H1 (cell line): ENCODE measurements around the gene HS2ST1.

Experiments
- CREB1 ChIP-seq: IDR thresholded peaks from 2 replicates; pipeline ENCODE4 v1.6.1; 2012; ENCODE audit warnings: inconsistent platforms
- EP300 ChIP-seq, 2 experiments: IDR thresholded peaks; 1 replicate in 1 of 2; 2 replicates in 1 of 2; pipeline ENCODE4 v1.6.1; 2011 to 2012; ENCODE audit warnings: low read depth in 2 of 2, low read length in 2 of 2, mild to moderate bottlenecking in 2 of 2, borderline replicate concordance in 1 of 2, inconsistent platforms in 1 of 2, moderate library complexity in 1 of 2
- GABPA ChIP-seq: IDR thresholded peaks from 2 replicates; pipeline ENCODE4 v1.6.1; 2011; ENCODE audit warnings: mild to moderate bottlenecking, low read length, moderate library complexity, borderline replicate concordance; ENCODE audit not compliant: insufficient read depth
- GTF2F1 ChIP-seq: IDR thresholded peaks from 2 replicates; pipeline ENCODE4 v1.6.1; 2012; ENCODE audit warnings: low read depth, low read length, improper control_type of control experiment, borderline replicate concordance
- POLR2AphosphoS5 ChIP-seq: IDR thresholded peaks from 2 replicates; pipeline ENCODE4 v1.6.1; 2011; ENCODE audit warnings: low read depth, low read length
- RAD21 ChIP-seq, 2 experiments: IDR thresholded peaks in 1 of 2; conservative IDR thresholded peaks in 1 of 2; 2 replicates each; pipeline ENCODE4 v1.6.1; 2011; ENCODE audit warnings: low read depth in 2 of 2, low read length in 2 of 2, improper control_type of control experiment in 1 of 2, inconsistent platforms in 1 of 2, mild to moderate bottlenecking in 1 of 2, moderate library complexity in 1 of 2
- RFX5 ChIP-seq: IDR thresholded peaks from 2 replicates; pipeline ENCODE4 v1.6.1; 2011; ENCODE audit warnings: low read depth, low read length, improper control_type of control experiment, borderline replicate concordance
- RNF2 ChIP-seq: fragments of 200-900, 300-1000 bp; sonication (generic); IDR thresholded peaks from 2 replicates; pipeline ENCODE4 v1.7.1; 2016; ENCODE audit warnings: borderline replicate concordance, low read depth, mild to moderate bottlenecking, antibody characterized with exemption, low read length; ENCODE audit not compliant: poor library complexity, severe bottlenecking; ENCODE audit errors: missing control alignments
- TF ChIP-seq, protein P1 (sequence below), 3 experiments: IDR thresholded peaks; 1 replicate in 2 of 3; 2 replicates in 1 of 3; pipeline versions ENCODE4 v1.5.1 to v1.6.1; 2011; ENCODE audit warnings: low read length in 3 of 3, mild to moderate bottlenecking in 3 of 3, inconsistent platforms in 2 of 3, low read depth in 1 of 3, moderate library complexity in 1 of 3; ENCODE audit not compliant: insufficient read depth in 1 of 3; ENCODE audit errors: control extremely low read depth in 1 of 3
- TF ChIP-seq, protein P2 (sequence below): IDR thresholded peaks from 2 replicates; pipeline ENCODE4 v1.6.1; 2012; ENCODE audit warnings: low read length, inconsistent platforms

DNA sequence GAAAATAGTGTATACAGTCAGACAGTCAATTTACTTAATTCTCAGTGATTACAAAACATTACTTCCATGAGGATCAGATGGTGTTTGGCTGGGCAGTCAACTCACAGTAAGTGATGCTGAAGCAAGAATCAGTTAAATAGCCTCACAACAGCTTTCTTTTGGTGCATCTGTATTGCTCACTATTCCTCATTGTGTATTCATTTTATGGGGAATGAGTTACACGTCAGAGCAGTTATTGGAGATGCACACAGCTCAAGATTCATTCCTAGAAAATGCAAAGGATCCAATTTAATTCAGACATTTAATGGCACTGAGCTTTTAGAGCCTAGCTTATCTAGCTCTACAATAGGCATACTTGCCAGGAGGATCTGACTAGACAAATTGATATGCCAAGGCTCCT, 150.6 kb downstream of the HS2ST1 start:
- TF ChIP-seq GTF2F1, result no peak
- TF ChIP-seq RAD21 (IDR thresholded peaks at IDR 0.05 in 1 of 2, conservative IDR thresholded peaks at IDR 0.05 in 1 of 2; ENCODE audit: low read depth in 2 of 2, low read length in 2 of 2), result no peak
- TF ChIP-seq, protein P1, sequence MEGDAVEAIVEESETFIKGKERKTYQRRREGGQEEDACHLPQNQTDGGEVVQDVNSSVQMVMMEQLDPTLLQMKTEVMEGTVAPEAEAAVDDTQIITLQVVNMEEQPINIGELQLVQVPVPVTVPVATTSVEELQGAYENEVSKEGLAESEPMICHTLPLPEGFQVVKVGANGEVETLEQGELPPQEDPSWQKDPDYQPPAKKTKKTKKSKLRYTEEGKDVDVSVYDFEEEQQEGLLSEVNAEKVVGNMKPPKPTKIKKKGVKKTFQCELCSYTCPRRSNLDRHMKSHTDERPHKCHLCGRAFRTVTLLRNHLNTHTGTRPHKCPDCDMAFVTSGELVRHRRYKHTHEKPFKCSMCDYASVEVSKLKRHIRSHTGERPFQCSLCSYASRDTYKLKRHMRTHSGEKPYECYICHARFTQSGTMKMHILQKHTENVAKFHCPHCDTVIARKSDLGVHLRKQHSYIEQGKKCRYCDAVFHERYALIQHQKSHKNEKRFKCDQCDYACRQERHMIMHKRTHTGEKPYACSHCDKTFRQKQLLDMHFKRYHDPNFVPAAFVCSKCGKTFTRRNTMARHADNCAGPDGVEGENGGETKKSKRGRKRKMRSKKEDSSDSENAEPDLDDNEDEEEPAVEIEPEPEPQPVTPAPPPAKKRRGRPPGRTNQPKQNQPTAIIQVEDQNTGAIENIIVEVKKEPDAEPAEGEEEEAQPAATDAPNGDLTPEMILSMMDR (IDR thresholded peaks at IDR 0.05; ENCODE audit: control extremely low read depth in 1 of 3, insufficient read depth in 1 of 3, low read depth in 1 of 3, low read length in 3 of 3), result no peak
- no peak for TF ChIP-seq RFX5
- TF ChIP-seq CREB1, result no peak
- no peak for TF ChIP-seq EP300 (IDR thresholded peaks at IDR 0.05; ENCODE audit: borderline replicate concordance in 1 of 2, low read depth in 2 of 2, low read length in 2 of 2)
- TF ChIP-seq POLR2AphosphoS5, result no peak
- TF ChIP-seq RNF2, result no peak
- TF ChIP-seq, protein P2, sequence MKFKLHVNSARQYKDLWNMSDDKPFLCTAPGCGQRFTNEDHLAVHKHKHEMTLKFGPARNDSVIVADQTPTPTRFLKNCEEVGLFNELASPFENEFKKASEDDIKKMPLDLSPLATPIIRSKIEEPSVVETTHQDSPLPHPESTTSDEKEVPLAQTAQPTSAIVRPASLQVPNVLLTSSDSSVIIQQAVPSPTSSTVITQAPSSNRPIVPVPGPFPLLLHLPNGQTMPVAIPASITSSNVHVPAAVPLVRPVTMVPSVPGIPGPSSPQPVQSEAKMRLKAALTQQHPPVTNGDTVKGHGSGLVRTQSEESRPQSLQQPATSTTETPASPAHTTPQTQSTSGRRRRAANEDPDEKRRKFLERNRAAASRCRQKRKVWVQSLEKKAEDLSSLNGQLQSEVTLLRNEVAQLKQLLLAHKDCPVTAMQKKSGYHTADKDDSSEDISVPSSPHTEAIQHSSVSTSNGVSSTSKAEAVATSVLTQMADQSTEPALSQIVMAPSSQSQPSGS, result no peak
- no peak for TF ChIP-seq GABPA
